G401 (cell line): Measurements from ENCODE around the gene DUSP2. TPM values are rescaled to one million over a fixed set of nuclear protein-coding genes. Genes with fewer than 3 reads are reported as not detected.

Source experiments
- DNase-seq: peaks from one replicate; pipeline ENCODE4 v3.0.0-alpha.2; 2015; ENCODE audit warnings: low spot score
- in situ Hi-C: cut with HindIII; loops from 2 replicates; pipeline ENCODE4 v1.10.0; 2016; ENCODE audit warnings: low sequenced_read_pairs, mixed read lengths
- total RNA-seq: library from RNA; depleted of rRNA; stranded (reverse); fragments of >200 nt; shearing (Covaris generic); gene quantifications from 2 replicates; pipeline ENCODE4 v1.2.3, GENCODE V29; 2014

Gene DUSP2
- total RNA-seq, 1 experiment from 2014 or later, result 37.2 TPM

DNA sequence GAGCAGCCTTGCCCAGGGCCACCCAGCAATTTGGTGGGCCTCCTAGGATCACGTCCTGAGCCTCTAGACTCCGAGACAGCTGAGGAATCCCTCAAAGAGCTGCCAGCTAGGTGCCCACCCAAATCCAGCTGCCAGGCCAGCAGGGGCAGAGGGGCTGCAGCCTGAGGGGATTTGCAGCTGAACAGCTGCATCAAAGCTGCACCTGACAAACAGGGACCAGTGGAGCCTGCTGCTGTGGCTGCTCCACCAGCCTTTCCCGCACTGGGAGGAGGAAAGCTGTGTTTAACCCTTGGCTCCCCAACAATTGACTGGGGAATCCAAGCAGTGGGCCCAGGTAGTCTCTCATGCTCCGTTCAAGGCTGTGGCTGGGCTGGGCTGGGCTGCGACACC, 37.1 kb downstream of the DUSP2 start:
- in situ Hi-C loops, result no loop called here
- DNase-seq, result no peak

DNA sequence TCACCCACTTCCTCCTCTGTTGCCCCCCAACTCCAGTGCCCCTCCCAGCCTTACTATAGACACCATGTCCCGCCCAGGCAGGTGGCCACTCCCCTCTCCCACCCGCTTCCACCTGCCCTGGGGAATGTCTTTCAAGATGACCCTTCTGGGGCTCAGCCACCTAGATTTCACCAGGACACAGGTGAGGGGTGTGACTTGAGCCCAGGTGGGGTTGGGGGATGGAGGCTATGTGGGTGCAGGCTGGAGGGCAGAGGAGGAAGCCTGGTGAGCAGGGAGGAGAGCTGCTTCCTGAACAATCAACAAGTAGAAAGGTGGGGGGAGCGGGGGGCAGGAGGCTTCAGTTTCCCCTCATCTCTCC, 37.6 kb downstream of the DUSP2 start:
- in situ Hi-C loops, result no loop called here
- no peak for DNase-seq

DNA sequence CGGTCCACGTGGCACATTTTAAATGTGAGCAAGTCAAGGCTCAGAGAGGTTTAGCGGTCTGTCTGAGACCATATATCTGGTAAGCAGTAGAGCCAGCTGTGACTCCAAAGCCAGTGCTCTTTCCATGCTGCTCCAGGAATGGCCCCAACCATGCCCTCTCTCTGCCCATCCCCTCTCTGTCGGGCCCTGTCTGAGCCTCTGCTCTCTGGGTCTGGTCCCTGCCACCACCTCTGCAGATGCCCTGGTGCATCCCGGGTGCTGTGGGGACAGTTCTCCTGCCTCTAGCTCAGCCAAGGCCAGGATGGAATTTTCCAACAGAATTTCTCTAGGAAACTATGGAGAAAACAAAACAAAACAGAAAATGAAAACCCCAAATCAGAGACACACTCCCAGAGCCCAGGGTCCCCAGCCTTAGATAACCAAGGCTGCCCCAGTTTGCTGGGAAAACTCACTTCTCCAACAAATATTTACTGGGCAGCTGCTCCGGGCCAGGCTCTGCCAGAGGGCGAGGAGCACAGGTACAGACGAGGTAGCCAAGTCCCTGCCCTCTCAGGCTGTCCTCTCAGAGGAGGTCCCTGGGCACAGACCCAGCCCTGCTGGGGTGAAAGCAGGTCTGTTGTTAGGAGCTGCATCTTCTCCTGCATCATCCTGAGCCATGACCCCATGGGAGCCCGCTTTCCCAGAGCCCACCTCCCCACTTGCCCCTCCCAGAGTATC, 38.1 kb downstream of the DUSP2 start:
- peak; percentile 89 for DNase-seq
- in situ Hi-C loops, result no loop called here

DNA sequence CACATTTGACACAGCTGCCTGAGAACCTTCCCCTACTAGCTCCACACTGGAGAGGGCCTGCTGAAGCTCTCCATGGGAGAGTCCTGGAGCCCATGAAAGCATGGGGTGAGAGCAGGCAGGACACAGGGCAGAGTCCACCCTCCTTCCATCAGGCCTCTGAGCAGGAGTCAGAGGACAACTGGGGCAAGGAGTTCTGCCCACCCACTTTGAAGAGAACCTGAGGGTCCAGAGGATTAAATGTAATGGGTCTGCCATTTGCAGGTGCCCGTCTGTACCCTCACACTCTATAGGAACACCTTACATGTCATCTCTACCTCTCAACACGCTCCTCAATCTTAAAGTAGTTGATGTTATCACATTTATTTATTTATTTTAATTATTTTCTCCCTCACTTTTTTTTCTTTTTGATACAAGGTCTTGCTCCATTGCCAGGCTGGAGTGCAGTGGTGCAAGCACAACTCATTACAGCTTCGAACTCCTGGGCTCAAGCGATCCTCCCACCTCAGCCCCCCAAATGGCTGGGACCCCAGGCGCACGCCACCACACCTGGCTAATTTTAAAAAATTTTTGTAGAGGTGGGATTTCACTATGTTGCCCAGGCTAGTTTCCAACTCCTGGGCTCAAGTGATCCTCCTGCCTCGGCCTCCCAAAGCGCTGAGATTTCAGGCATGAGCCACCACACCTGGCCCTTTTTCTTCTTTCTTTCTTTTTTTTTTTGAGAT, 39.1 kb downstream of the DUSP2 start:
- DNase-seq, result no peak
- in situ Hi-C loops, result no loop called here

DNA sequence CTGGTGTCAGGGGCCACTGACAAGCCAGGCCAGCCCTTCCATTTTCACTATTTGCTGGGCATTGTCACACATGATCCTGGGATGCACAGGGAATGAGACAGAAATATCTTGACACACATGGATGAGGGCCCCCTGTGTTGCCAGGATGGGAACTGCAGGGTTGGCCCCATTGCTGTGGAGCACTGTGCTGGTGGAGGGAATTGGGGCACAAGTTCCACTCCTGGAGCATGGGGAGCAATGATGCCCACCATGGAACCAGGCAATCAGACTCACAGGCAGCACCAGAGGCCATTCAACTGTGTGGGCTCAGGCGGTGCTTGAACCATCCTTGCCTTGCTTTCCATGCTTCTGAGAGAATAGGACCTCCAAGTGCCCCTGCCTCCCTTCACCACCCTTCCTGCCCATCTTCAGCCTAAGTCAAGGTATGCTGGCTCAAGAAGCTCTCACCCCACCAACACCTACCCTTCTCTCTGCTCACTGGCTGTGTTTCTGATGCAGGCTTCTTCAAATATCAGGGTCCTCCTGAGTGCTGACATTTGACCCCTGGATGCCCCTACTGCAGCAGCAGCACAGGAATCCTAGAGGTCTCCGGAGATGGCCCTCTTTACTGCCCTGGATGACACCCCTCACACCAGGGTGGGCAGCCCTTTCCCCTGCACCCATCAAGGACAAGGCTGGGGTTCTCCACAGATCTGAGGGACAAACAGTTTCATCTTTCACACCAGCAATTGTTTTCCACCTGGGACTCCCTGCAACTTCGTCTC, 39.9 kb downstream of the DUSP2 start:
- DNase-seq, result no peak
- in situ Hi-C loops, result no loop called here

DNA sequence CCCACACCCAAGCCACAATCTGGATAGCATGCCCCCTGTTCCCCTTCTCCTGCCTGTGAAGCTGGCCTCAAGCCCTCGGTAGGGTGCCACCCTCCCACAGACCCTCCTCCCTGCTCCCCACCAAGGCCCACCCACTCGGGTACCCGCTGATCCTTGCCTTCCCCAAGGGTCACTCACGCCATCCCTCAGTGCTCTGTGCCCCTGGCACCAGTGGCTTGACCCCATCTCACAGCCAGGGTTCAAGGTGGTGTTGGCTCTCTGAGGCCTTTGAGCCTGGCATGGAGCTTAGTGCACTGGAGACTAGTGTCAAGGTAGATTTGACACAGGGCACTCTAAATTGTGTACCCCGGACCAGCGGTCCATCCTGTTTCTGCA, 40.8 kb downstream of the DUSP2 start:
- in situ Hi-C loops, result no loop called here
- no peak for DNase-seq

DNA sequence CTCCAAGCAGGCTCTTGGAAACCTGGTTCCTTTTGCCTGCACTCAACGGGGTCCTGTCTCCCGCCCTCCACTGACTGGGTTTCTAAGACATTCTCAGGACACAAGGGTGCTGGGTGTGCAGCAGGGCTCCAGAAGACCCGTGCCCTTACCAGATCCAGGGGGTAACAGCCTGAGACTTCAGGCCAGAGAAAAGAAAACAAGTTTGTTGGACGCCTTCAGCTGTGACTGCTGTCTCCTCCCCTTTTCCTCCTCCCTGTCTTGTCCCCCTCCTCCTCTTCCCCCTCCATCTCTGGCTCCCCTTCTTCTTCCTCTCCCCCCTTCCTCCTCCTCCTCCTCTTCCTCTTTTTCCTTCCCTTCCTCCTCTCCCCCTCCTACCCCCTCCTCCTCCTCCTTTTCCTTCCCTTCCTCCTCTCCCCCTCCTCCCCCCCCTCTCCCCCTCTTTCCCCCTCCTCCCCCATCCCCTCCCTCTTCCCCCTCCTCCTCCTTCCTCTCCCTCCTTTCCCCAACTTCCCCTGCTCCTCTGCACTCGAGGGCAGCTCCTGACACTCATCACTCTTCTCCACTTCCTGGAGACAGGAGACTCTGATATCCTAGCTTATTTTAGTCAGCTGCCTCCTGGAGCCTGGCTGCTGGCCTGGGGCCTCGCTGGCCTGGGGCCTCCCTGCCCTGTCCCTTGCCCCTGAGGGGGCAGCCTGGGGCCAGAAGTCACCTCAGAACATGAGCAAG, 41.3 kb downstream of the DUSP2 start:
- in situ Hi-C loops, result no loop called here
- no peak for DNase-seq

DNA sequence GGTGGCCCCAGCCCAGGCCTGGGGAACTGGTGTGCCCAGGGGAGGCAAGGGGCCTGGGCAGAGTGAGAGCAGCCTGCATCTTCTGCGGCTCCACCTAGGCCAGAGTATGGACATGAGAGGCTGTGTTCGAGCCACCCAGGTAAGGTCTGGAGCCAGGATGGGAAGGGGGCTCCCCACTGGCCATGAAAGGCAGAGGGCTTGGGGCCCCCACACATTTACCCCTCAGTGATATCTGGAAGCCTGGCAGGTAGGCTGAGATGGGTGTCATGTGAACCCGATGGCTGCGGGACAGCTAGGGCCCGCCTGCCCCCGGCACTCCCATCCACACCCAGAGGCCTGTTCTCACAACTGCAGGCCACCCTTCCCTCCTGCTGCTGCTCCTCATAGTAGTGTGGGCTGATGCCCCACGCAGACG, 42.0 kb downstream of the DUSP2 start:
- in situ Hi-C loops, result no loop called here

DNA sequence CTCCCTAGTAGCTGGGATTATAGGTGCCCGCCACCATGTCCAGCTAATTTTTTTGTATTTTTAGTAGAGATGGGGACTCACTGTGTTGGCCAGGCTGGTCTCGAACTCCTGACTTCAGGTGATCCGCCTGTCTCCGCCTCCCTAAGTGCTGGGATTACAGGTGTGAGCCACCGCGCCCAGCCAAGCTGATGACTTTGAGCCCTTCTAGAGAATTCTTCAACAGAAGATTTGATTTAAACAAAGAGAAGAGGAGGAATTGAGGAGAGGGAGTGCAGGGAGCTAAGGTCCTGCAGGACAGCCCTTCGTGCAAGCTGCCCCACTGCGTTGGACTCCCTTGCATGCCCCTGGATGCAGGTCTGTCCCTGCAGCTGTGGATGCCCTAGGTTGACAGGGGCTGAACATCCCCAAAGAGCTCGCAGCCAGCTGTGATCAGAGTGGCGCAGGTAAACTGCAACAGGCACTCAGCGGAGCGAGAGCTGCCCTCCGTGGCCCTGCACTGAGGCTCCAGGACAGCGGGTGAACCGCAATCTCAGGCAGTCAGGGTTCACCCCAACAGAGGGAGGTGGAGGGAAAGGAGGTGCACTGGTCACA, 42.5 kb downstream of the DUSP2 start:
- in situ Hi-C loops, result no loop called here

More for the DNA sequence above, 42.0 kb downstream of the DUSP2 start:
- no peak for DNase-seq

DNA sequence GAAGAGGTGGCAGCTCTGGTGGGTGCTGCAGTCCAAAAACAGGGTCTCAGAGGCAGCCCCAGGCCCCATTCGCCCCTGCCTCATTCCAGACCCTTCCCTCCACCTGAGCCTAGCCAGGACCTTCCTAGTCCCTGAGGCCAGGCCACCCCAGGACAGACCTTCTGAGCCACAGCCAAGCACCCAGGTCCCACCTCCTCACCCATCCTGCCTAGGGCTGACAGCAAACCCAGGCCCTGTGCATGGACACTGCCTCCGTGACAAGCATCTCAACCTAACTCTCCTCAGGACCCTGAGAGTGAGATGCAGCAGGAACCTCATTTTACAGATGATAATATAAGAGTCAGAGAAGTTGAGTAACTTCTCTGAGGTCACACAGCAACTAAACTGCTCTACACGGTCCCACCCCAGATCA, 44.3 kb downstream of the DUSP2 start:
- no peak for DNase-seq
- in situ Hi-C loops, result no loop called here

More for the DNA sequence above, 42.5 kb downstream of the DUSP2 start:
- DNase-seq, result no peak

DNA sequence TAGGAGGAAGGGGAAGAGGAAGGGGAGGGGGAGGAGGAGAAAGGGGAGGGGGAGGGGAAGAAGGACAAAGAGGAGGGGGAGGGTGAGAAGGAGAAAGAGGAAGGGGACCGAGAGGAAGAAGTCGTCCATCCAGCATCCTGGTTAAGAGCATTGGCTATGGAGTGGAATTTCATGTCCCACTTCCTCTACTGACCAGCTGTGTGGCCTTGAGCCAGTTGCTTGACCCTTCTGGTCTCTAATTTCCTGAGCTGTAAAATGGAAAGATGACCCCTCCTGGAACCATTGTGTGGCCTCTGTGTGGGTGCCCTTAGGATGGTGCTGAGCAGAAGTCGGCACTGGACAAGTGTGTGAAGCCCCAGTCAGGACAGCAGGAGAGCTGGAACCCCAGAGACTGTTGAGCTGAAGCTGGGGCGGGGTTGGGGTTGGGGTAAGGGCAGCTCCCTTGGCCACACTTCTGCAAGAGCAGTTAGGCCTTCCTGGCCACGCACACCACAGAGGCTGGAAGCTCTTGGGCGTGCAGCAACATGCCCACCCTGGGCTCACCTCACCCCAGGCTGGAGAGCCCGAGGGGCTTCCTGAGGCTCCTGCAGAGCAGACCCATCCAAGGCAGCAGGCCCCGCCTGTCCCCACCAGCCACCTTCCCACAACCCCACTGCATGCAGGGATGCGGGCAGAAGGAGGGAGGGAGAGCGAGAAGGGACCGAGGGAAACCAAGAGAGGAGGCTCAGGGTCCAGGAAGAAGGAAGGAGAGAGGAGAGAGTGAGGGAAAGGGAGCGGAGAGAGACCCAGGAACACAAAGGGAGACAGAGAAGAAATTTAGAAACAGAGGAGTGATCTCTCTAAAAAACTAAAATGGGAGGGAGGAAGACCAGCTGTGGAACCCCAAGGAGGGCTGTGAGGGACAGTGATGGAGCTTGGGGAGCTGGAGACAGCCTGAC, 45.1 kb downstream of the DUSP2 start:
- no peak for DNase-seq
- in situ Hi-C loops, result no loop called here

DNA sequence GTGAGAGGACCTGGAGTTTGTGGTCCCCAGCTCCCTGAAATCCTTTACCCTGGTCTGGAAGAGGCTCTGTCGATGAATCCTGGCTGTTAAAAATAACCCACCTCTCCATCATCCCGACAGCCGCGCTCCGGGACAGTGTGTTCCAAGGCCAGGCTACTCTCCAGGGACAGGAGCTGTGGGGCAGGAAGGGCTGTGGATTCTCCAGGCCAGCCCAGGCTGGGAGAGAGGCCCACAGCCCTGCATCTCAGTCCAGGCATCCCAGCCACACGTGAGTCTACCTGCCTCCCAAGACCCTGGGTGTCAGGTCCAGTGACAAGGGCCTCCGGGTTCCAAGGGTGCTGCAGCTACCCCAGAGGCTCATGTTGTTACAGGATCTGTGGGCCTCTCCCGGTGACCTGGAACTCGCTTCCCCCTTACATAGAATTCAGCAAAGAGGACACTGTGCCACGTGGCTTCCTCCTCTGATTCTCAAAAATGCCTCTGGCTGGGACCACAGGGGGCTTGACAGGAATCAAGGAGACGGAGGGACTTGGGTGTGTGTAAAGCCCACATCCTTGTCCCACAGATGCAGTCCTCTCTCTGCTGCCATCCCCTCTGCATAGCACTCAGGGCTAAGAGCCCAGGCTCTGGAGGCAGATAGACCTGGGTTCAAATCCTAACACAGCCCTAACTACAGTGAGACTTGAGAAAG, 46.2 kb downstream of the DUSP2 start:
- DNase-seq, result no peak
- in situ Hi-C loops, result no loop called here

DNA sequence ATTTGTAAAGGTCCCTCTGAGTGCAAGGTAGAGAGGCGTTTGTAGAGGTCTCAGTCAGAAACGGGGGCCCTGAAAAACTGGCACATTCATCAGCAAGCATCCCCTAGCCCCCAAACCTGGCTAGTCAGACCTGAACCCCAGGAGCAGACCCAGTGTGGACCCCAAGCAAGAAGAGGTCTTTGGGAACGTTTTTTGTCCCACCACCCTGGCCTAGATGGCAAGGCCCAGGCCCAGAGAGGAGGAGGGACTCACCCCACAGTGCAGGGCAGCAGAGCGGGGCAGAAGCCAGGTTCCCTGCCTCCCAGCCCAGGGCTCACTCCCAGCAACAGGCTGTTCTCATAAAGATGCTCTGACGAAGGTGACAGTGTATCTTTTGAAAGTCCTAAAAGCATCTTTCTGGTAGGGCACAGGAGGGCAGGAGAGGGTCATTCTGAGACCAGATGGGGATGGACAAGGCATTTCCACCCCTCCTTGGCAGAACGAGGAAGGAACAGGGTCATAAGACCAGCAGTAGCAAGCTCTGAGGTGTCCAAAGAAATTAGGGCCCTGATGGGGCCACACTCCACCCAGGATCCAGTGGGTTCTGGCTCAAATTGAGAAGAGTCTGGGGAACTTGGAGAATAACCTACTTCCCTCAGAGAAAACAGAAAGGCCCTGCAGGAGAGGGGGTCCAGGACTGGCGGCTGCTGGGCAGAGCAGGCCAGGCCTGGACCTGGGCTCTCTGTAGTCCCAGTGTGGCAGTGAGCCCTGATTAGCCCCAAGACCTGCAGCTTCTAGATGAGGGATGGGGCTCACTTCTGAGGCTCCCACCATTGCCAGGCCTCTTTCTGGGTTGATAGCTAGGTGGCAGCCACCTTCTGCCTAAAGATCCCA, 47.1 kb downstream of the DUSP2 start:
- in situ Hi-C loops, result no loop called here
- no peak for DNase-seq

DNA sequence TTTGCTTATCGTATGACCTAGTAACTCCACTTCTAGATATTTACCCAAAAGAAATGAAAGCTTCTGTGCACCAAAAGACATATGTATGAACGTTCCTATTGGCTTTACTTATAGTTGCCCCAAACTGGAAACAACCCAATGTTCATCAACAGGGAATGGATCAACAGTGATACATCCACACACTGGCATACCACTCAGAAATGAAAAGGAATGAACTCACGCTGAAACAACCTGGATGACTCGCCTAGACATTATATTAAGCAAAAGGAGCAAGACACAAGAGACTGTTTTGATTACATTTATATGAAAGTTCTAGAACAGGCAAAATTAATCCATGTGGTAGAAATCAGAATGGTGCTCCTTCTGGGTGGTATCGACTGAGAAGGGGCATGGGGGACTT, 47.8 kb downstream of the DUSP2 start:
- in situ Hi-C loops, result no loop called here
- DNase-seq, result no peak

DNA sequence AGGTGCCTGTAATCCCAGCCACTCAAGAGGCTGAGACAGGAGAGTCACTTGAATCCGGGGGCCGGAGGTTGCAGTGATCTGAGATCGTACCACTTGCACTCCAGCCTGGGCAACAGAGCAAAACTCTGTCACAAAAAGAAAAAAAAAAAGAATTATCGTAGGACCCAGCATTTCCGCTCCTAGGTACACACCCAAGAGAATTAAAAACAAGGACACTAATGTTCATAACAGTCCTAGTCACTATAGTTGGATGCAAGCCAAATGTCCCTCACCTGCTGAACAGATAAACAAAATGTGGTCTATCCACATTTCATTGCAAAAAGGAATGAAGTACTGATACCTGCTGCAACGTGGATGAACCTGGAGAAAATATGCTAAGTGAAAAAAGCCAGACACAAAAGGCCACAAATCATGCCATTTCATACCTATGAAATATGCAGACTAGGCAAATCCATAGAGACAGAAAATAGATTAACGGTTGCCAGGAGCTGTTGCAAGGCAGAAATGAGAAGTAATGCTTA, 50.1 kb downstream of the DUSP2 start:
- DNase-seq, result no peak
- in situ Hi-C loops, result no loop called here

DNA sequence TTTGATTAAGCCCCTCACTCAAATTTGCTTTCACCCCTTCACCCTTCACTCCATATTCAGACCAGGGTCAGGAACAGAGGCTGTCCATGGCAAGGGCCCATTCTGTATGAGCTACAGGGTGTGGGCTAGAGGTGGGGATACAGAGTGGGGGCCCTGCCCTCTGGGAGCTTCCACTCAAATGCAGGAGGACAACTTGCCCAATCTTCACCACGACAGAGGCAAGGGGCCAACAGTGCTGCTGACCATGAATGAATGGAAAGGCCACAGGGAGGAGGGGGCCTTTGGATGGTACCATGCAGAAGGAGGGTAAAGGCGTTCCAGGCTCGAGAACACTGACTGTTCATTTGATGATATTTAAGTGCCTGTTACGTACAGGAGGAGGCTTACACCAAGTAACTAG, 51.7 kb downstream of the DUSP2 start:
- DNase-seq, result no peak
- in situ Hi-C loops, result no loop called here
